GM18498 (cell line): ENCODE results near the gene ERN2.

Experiments used
- ATAC-seq: cut with Tn5 transposase; IDR thresholded peaks from one replicate; pipeline ENCODE4 v1.9.1; 2021; ENCODE audit warnings: mild to moderate bottlenecking, moderate library complexity; ENCODE audit not compliant: unreplicated experiment

Gene ERN2

GRCh38 chr16:23689442-23690187, 23.4 kb downstream of the ERN2 start:
- no peak for ATAC-seq

DNA sequence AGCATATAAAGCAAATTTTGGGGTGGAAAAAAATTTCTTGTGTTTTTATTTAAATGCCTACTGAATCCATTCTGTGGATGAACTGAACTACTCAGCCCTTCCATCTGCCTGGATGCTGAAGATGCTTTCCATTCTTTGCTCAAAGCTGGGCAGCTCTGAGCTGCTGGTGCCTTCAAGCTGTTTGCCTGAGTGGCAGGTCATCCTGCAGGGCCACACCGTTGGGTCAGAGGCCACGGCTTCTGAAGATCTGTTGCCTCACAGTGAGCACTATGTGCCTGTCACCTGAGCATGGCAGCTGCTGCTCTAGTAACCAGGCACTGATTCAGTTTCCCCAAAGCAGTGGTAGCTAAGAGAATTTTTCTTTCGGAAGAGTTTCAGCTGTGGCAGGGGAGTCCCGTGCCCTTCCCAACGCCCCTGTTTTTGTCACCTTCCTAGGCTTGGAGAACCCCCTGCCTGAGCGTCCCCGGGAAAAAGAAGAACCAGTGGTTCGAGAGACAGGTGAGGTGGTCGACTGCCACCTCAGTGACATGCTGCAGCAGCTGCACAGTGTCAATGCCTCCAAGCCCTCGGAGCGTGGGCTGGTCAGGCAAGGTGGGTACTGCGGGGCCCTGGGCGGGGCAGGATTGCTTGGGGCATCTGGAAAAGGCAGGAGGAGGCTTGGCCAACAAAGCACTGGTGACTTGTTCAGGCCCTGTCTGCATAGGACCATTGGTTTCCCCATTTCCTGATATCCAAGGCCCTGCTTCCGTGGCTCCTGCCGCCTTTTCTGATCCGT, 25.8 kb downstream of the ERN2 start:
- no peak for ATAC-seq

DNA sequence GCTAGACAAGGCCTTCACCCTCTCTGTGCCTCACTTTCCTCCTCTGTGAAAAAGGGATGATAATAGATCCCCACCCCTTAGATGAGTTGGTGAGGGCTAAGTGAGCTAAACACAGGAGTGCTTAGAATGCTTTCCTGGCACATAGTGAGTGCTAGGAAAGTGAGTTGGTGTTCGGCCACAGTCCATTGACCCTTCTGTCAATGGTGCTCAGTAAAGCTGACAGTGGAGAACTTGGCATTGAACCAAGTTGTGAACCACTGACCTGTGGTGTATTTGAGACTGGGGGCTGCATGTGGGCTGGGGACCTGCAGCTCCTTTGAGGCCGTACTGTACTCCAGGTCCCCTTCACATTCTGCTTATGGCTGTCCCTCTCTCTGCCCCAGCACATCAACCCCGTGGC, 29.5 kb downstream of the ERN2 start:
- ATAC-seq, result no peak

DNA sequence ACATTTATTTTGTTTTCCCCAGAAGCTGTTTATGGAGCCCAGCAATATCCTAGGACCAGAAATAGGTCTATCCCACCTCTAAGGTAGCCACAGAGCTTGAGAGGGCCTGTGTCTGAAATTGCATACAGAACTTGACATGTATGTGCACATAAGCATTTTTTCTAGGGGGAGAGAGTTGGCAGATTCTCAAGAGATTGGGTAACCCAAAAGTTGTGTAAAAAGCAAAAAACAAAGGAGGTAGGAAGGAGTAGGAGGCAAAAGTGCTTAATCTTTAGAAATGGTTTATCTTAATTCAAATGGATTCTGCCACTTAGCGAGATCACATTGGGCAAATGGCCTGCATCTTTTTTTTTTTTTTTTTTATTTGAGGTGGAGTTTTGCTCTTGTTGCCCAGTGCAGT, 30.8 kb downstream of the ERN2 start:
- no peak for ATAC-seq

GRCh38 chr16:23679986-23680336, 33.1 kb downstream of the ERN2 start:
- ATAC-seq, result no peak

- ATAC-seq, result no peak
Measured at GRCh38 chr16:23679274-23679985, 33.6 kb downstream of the ERN2 start.

DNA sequence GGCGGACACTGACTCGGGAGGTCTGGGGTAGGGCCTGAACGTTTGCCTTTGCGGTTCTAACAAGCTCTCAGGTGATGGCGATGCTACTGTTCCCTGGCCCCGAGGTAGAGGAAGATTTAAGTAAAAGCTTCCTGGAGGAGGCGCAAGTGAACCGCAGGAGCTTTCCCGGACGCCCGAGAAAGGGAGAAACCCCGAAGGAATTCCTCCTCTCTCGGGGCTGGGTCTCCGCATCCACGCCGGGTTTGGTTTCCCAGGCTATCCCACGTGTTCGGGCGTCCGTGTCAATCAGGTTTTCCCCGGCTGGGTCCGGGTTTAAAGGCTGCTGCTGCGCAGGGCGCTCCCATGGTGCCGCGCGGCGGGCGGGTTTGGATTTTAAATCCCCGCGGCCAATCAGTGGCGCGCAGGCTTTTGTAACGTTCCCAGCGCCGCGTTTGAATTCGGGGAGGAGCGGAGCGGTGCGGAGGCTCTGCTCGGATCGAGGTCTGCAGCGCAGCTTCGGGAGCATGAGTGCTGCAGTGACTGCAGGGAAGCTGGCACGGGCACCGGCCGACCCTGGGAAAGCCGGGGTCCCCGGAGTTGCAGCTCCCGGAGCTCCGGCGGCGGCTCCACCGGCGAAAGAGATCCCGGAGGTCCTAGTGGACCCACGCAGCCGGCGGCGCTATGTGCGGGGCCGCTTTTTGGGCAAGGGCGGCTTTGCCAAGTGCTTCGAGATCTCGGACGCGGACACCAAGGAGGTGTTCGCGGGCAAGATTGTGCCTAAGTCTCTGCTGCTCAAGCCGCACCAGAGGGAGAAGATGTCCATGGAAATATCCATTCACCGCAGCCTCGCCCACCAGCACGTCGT, 34.4 kb downstream of the ERN2 start, which contains the start of gene PLK1:
Gene PLK1, plus strand, starts transcription at position 460 of the 844 bp plus-strand sequence. Its CDS starts 44 bp downstream, at position 504.
- peak; percentile 95 for ATAC-seq

- ATAC-seq, result no peak
Measured at GRCh38 chr16:23676924-23677480, 36.0 kb downstream of the ERN2 start.

- ATAC-seq, result no peak
Measured at GRCh38 chr16:23673971-23674614, 38.9 kb downstream of the ERN2 start.

GRCh38 chr16:23670137-23670776, 42.8 kb downstream of the ERN2 start:
- peak; percentile 94 for ATAC-seq

DNA sequence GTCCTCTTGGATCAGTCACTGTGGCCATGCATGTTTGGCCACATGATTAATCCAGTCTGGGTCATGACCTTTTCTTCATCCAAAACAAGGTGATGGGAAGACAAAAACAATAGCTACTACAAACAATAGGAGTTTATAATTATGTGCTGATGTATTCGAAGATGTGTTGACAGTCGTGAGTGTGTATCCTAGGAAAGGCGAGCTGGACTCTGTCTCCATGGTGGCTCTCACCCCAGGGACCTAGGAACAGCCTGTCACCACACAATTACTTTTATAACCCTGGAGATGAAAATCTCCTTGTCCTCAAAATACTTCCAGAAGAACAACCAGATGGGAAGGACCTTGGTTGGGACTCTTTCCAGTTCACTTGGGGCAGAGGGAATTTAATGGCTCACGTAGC, 44.1 kb downstream of the ERN2 start:
- no peak for ATAC-seq

DNA sequence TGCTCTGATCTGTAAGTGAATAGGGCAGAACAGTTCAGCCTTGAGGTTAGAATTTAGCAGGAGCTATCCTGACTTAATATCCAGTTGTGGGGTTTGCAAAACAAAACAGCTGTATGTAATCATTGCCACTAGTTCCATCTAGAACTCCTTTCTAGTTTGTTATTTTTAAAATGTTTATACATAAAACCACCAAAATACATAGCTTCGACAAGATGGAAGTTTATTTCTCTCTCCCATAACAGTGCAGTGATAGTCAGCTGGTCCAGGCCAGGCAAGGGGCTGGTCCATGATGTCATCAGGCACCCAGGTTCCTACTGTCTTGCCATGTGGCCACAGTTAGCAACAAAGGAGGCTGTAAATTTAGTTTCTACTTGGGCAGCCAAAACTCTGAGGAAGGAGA, 44.8 kb downstream of the ERN2 start:
- no peak for ATAC-seq

DNA sequence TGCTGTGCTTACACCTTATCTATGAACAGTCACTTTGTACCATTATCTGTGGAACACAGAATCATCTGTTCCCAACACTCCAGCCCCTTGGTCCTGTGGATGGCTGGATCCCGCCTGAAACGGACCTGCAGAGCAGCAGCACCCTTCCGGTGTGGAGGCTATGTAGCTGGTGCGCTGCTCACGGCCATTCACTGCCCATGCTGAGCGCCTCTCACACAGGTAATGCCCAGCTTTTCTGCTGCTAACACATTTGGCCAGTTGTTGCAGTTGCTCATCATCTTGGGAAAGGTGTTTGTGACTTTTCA, 45.7 kb downstream of the ERN2 start:
- ATAC-seq, result no peak

- ATAC-seq, result no peak
Measured at GRCh38 chr16:23666571-23667354, 46.3 kb downstream of the ERN2 start.

- ATAC-seq, result no peak
Measured at GRCh38 chr16:23663918-23664317, 49.1 kb downstream of the ERN2 start.

DNA sequence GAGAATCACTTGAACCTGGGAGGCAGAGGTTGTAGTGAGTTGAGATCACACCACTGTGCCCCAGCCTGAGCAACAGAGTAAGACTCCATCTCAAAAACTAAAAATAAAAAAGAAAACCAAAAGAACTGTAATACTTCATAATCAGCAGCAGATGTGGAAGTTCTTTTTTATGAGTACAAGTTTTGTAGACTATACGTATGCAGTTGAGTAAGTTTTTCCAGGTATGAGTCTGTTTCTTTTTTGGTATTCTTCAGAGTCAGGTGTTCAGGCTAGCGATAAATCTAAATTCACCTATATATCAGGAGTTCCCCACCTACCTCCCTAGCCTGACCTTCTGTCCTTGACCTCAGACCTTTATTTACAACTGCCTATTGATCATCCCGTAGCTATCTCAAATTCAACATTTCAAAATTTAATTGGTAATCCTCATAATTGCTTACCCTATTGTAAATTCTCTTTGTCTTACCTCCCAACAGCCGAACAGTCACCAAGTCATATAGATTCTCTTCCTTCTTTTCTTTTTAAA, 61.0 kb downstream of the ERN2 start:
- peak; percentile 68 for ATAC-seq

DNA sequence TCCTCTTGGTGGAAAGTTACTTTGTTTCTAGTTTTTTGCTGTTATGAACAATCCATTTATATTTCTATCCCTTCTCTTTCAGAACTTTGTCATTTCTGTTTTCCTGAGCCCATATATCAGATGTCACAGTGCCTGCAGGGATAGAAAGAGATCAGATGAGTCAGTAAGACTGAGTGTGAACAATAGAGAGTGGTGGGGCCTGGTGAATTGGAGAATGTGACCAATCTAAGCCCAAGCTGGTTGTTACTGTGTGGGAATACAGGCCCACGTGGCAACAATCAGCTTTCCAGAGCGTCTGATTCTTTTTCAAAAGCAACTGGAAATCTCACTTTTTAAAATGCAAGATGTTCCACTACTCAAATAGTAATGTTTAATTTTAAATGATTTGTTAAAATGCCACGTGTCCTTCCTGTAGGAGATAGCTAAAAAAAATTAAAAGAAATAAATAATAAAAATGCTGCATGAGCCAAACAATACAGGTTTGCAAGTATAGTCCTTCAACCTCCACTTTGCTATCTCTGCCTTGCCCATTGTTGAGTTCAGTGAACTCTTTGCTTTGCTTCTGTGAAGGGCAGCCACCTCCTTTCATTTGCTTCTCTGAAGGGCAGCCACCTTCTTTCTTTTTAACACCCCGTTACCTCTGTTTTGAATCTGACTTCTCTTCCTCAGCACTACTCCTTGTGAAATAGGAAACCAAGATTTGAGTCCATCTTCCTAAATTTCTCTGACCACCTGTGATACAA, 62.2 kb downstream of the ERN2 start:
- ATAC-seq, result no peak

GRCh38 chr16:23642246-23642774, 70.7 kb downstream of the ERN2 start:
- ATAC-seq, result no peak
